Activated CD8-positive, alpha-beta memory T cell treated with anti-CD3 and anti-CD28 coated beads for 4 hours (primary cell): ENCODE measurements around the gene CTXN3.
"Not testable (repeated sequence)": the region's sequence is repeated elsewhere in the genome, so short reads cannot be mapped to it uniquely, and the experiment has no call there.

Experiments used
- DNase-seq, 2 donors: peaks; one replicate each; pipeline ENCODE4 v3.0.0-alpha.2; 2020; ENCODE audit warnings: low read depth in 2 of 2

Gene CTXN3

GRCh38 chr5:127650649-127651048, 1.8 kb downstream of the CTXN3 start:
- DNase-seq, result no peak

- DNase-seq, result no peak
These were observed 4.2 kb downstream of the CTXN3 start for GRCh38 chr5:127652952-127653611.

- DNase-seq, result no peak
These were observed 7.9 kb downstream of the CTXN3 start for GRCh38 chr5:127656825-127657224.

DNA sequence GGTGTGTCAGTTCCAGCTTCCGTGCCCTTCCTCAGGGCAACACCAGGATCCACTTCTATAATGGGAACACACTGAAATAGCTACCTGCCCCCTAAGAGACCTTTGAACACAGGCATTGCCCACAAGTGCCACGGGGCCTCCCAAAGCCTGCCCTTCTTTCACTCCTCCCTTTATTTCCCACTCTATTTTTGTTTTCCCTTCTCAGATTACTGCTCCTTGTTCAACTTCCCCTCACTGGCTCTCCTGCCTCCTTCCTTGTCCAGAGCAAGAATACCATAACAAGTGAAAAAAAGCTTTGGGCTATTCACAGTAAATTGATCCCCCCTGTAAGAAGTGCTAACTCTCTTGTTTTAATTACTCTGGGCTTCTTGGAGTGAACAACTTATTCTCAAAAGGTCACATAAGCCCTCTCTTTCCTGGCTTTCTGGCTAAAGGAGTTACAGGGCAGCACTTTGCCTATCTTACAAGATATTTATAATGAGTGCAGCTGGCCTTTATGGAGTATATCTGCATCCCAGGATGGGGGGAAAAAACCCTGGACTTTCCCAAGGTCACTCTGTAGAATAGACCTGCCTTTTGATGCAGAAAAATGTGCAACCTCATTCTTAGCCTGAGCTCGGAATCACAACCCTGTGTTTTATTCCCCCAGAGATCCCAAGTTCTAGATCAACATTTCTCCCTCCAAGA, 11.3 kb downstream of the CTXN3 start:
- no peak for DNase-seq

- no peak for DNase-seq
These were observed 15.2 kb downstream of the CTXN3 start for GRCh38 chr5:127664093-127664492.

GRCh38 chr5:127665641-127666040, 16.8 kb downstream of the CTXN3 start:
- no peak for DNase-seq

- DNase-seq, result no peak
These were observed 17.3 kb downstream of the CTXN3 start for GRCh38 chr5:127666043-127666716.

- no peak for DNase-seq
These were observed 19.0 kb downstream of the CTXN3 start for GRCh38 chr5:127667926-127668325.

GRCh38 chr5:127671218-127671617, 22.3 kb downstream of the CTXN3 start:
- no peak for DNase-seq

DNA sequence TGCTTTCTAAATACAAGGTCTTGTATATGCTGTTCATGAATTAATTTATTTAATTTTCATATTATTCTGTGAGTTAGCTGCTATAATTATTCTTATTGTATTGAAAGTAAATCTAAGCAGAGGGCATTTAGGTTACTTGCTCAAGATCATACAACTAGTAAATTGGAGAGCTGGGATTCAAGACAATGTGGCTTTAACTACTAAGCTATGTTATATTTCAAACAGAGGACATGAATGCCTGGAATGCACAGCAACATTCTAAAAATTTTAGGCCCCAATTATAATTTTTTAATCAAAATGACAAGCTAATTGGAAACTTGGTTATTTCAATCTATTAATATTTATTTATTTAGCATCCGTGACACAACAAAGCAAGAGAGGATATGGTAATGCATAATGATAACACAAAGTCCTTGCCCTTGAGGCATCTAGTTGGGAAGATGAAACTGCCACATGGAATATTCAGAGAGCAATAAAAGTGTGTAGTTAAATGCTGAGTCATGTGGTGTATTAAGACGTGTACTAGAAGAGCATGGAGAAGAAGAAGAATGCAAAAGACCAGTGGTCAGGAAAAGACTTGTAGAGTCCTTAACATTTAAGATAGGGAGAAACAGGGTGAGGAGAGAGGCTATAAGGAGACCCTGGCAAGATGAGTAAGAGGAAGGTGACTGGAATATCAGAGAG, 24.4 kb downstream of the CTXN3 start:
- no peak for DNase-seq

DNA sequence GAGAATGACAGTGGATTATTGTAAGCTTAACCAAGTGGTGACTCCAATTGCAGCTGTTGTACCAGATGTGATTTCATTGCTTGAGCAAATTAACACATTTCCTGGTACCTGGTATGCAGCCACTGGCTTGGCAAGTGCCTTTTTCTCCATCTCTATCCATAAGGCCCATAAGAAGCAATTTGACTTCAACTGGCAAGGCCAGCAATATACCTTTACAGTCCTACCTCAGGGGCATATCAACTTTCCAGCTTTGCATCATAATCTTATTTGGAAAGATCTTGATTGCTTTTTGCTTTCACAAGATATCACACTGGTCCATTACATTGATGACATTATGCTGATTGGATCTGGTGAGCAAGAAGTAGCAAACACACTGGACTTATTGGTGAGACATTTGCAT, 28.1 kb downstream of the CTXN3 start:
- DNase-seq, result not testable (repeated sequence)

DNA sequence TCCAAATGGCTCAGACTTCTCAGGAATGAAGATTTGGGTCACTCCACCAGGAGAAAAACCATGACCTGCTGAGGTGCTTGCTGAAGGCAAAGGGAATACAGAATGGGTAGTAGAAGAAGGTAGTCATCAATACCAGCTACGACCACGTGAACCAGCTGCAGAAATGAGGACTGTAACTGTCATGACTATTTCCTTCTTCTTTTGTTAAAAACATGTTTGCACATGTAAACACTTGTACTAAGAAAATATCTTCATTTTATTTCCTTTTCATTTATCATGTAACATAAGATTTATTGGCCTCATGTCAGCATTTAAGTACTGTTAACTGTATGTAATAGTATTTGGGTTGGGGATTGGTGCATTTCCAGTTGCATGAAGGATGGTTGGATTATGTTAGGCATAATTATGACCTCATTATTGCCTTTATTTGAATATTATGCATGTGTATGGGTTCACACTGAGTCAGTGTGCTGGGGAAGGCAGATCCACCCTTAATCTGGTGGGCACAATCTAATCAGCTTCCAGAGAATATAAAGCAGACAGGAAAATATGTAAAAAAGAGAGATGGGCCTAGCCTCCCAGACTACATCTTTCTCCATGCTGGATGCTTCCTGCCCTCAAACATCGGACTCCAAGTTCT, 30.9 kb downstream of the CTXN3 start:
- not testable (repeated sequence) for DNase-seq

DNA sequence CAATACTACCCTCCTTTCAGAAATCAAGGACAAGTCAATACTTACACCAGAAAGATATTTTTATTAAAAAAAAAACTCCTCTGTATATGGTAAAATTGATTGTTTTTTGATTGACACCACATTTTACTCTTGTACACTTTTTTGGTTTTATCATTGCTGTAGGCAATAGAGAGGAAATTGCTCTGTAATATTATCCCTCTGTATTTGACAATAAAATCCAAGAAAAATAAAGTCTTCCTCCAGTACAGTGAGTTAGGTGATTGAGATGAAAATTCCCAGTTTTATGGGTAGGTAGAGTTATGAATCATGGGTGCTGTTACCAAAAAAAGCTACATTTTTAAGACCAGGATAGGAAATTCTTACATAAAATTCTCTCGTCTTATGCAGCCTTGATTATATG, 31.7 kb downstream of the CTXN3 start:
- DNase-seq, result no peak

DNA sequence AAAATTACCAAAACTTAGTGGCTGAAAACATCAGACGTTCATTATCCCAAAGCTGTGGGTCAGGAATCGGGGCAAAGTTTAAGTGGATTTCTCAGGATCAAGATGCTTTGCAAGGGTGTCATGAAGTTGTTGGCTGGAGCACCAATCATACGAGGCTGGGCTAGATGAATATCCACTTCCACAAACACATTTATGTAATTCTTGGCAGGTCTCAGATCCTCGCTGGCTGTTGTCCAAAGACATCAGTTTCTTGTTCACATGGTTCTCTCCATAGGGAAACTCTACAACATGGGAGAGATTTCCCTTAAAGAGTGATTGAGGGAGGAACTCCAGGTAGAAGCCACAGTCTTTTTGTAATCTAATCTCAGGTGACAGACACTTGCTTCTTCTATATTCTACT, 34.1 kb downstream of the CTXN3 start:
- no peak for DNase-seq

- no peak for DNase-seq
These were observed 36.0 kb downstream of the CTXN3 start for GRCh38 chr5:127684726-127685467.

- no peak for DNase-seq
These were observed 36.8 kb downstream of the CTXN3 start for GRCh38 chr5:127685662-127686061.

- DNase-seq, result no peak
These were observed 37.5 kb downstream of the CTXN3 start for GRCh38 chr5:127686424-127686823.

DNA sequence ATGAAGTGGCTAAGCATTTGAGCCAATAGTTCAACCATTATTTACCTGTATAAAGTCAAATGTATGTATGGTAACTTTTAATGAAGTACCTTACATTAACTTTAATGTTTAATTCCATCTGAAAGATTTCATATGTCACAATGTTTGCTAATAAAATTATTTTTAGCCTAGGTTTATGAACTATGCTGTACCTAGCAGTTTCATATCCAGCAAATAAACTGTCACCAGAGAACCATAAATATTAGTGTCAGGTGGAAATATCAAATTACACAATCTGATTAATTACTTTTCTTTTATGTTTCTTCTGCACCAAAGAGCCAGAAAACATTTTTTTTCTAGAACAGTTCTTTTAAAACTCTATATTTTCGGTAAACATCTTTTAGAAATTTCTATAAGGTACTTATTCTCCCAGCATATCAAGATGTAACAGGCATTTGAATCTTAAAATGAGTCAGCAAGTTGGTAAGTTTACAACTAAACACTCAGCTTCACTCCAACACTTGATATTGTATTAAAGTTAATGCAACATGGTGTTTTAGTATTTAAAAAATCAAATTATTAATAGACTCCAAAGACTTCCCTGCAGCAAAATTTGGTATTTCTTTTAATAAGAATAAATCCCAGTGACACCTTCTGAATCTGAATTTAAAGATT, 45.8 kb downstream of the CTXN3 start:
- DNase-seq, result no peak

DNA sequence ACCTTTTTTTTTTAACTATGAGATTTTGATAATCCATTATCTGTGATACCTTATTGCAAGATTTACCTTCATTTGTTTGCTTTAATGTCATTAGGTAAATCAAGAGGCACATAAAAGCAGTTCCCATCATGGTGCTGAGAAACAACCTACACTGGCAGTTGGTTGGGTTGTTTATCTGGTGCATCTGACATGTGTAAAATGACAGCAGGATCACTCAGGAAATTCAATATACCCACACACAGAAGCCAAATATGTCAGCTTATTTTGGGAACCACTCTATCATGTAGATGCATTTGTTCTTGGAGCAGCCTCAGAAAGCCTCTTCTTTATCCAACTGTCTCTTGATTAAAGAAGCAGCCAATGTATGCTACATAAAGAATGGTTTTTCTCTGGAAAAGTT, 46.5 kb downstream of the CTXN3 start:
- DNase-seq, result no peak

DNA sequence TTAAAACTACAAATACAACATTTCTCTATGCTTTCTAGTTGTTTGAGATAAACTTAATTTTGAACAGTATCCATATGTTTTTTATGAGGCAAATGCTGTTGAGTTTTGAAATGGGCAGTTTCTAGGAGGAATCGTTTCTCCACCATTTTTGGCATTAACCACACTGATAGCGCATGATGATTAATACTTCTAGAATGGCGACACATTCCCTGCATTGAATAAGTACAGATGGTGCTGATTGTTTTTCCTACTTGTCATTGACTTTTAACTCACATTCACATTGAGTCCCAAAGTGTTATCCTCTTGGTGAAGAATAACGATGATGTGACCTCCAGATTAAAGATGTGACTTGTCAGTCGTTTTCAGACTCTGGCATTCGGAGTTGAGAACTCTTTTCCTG, 47.8 kb downstream of the CTXN3 start:
- DNase-seq, result no peak
